Heart right ventricle (tissue), 16 donors: ENCODE data around the gene TSSC4. TPM values are rescaled to one million over a fixed set of nuclear protein-coding genes. Genes with fewer than 3 reads are reported as not detected.
A peak's percentile ranks its signal among the peaks of the same experiment; 100 is the strongest.

Source experiments
- ATAC-seq, 8 donors: fragments of 200-7000 bp; cut with Tn5 transposase; one replicate each; pipeline ENCODE4 v1.9.1; 2020; ENCODE audit warnings: mild to moderate bottlenecking in 8 of 8, moderate library complexity in 8 of 8, moderate number of reproducible peaks in 1 of 8
- DNase-seq, 2 donors: peaks; one replicate each; pipeline ENCODE4 v3.0.0-alpha.2; 2020
- H3K27ac ChIP-seq, 10 donors: fragments of 200-600 bp; sonication (generic) in 2 of 10; one replicate each; pipeline versions ENCODE4 v1.5.0 to v1.8.0; 2020 to 2022; ENCODE audit warnings: mild to moderate bottlenecking in 3 of 10
- H3K27me3 ChIP-seq, 7 donors: fragments of 200-600 bp; one replicate each; pipeline ENCODE4 v1.8.0; 2021 to 2022; ENCODE audit warnings: mild to moderate bottlenecking in 2 of 7
- H3K36me3 ChIP-seq, 9 donors: fragments of 200-600 bp; sonication (generic) in 1 of 9; one replicate each; pipeline versions ENCODE4 v1.5.0 to v1.8.0; 2020 to 2022; ENCODE audit warnings: mild to moderate bottlenecking in 2 of 9
- H3K4me1 ChIP-seq, 9 donors: fragments of 200-600 bp; sonication (generic) in 1 of 9; one replicate each; pipeline versions ENCODE4 v1.5.0 to v1.8.0; 2020 to 2022; ENCODE audit warnings: mild to moderate bottlenecking in 4 of 9
- H3K4me3 ChIP-seq, 10 donors: fragments of 200-600 bp; sonication (generic) in 2 of 10; one replicate each; pipeline versions ENCODE4 v1.5.0 to v1.8.0; 2020 to 2022; ENCODE audit warnings: mild to moderate bottlenecking in 7 of 10, moderate library complexity in 2 of 10
- H3K9me3 ChIP-seq, 11 donors: fragments of 200-600 bp in 10 of 11; sonication (generic) in 2 of 11; one replicate each; pipeline versions ENCODE4 v1.5.0 to v1.8.0; 2013 to 2022; ENCODE audit warnings: mild to moderate bottlenecking in 2 of 11, control low read depth in 1 of 11, moderate library complexity in 1 of 11
- CTCF ChIP-seq, 9 donors: fragments of 200-600 bp; sonication (generic) in 2 of 9; IDR thresholded peaks; one replicate each; pipeline versions ENCODE4 v1.5.0 to v1.8.0; 2021 to 2022; ENCODE audit warnings: antibody characterized with exemption in 9 of 9, mild to moderate bottlenecking in 5 of 9, moderate library complexity in 1 of 9
- WGBS, 2 donors: extraction: QIAGEN DNeasy Blood & Tissue Kit; methylation state at CpG; one replicate each; pipeline ENCODE4 v1.1.7; 2013; ENCODE audit warnings: inconsistent platforms in 1 of 2; 5-methylcytosine and 5-hydroxymethylcytosine counted together
- intact Hi-C, 10 donors: fragments of 100-400 bp; cut with DNase I; formaldehyde crosslinking; loops; one replicate each; pipeline versions ENCODE4 v1.11.1 to v1.14.2; 2022
- polyA plus RNA-seq, 2 donors: library from polyadenylated mRNA; stranded (reverse); fragments of 200-250 nt; gene quantifications; one replicate each; pipeline ENCODE4 v1.2.3, GENCODE V29; 2013
- total RNA-seq, 10 donors: library from RNA; stranded (reverse); fragmentation: NEBNext Ultra II Directional in 3 of 10; extraction: Animal tissue kit (Norgen Biotek cat#: 25700) in 3 of 10; gene quantifications; one replicate each; pipeline versions ENCODE4 v1.2.1 to v1.2.4, GENCODE V29; 2021 to 2023
- donor health status: Arrhythmogenic right ventricular cardiomyopathy.
- donor health status: ischemic (EF 13 %, LVEDD 7.1; RV severe dilation, severe dysfunction).
- donor health status: healthy with polysubstance abuse.
- donor health status: DM: no; HTN: yes; CAD: no.
- donor health status: DM: no; HTN: no; CAD: no.
- donor health status: ischemic (EF 25% LVEDD 6.9; RV normal size, moderate dysfunction).
- donor health status: ischemic (EF 25% LVEDD 5.7; RV mildly dilated, moderate dysfunction).
- donor health status: healthy.
- donor health status: DM: yes; HTN: yes; CAD: no.
- donor health status: Ischemic cardiomyopathy.
- donor health status: ischemic (EF 35%, LVEDD 5.7; RV mildly dilated, moderate dysfunction).
- donor health status: nonischemic (EF 11% LVEDD 7.7; RV severe dilation, severe dysfunction).
- donor health status: DM: yes; HTN: yes; CAD: no.
- donor health status: PGD.
- donor health status: ischemic (EF 29% LVEDD 5.4; RV normal size, mild dysfunction).
- donor health status: nonischemic (EF 23%, LVEDD 6.1; RV moderate dilation, normal function).

The TSSC4 gene
- total and polyA plus RNA-seq, 12 donors, result 22.0 to 72.3 (median 30.7) TPM

- no peak for TF ChIP-seq CTCF (IDR thresholded peaks at IDR 0.05)
- Histone ChIP-seq H3K27me3 (no peaks in the 10 kb centered on the region), H3K4me1 (no peaks in the 10 kb centered on the region), H3K27ac (no peak overlapping the region), H3K36me3 (no peaks in the 10 kb centered on the region), H3K4me3 (no peak overlapping the region), H3K9me3 (no peaks in the 10 kb centered on the region)
- DNase-seq (no peak), ATAC-seq (no peak)
- intact Hi-C loops, result loop anchor here in 1 of 10 donors (5.0 kb wide), 1 partner anchor 105 kb away; no protein-coding TSS in a partner anchor
- WGBS, 2 donors, result 90 to 93% methylated on average over 6 of the region's 6 CpGs
Observed at GRCh38 chr11:2412323-2412722, 11.8 kb downstream of the TSSC4 start.

GRCh38 chr11:2413742-2414579, 13.4 kb downstream of the TSSC4 start:
- H3K4me3 ChIP-seq, result no peak overlapping the region
- ATAC-seq, result no peak
- H3K27me3 ChIP-seq, result no peaks in the 10 kb centered on the region
- H3K27ac ChIP-seq, result no peak overlapping the region
- WGBS, 2 donors, result 88 to 92% methylated on average over 40 to 43 of the region's 43 CpGs
- no peaks in the 10 kb centered on the region for H3K4me1 ChIP-seq
- intact Hi-C loops, result loop anchor here in 1 of 10 donors (5.0 kb wide), 1 partner anchor 107 kb away; no protein-coding TSS in a partner anchor
- no peaks in the 10 kb centered on the region for H3K9me3 ChIP-seq
- H3K36me3 ChIP-seq, result no peaks in the 10 kb centered on the region
- no peak for TF ChIP-seq CTCF (IDR thresholded peaks at IDR 0.05)
- DNase-seq, result no peak

DNA sequence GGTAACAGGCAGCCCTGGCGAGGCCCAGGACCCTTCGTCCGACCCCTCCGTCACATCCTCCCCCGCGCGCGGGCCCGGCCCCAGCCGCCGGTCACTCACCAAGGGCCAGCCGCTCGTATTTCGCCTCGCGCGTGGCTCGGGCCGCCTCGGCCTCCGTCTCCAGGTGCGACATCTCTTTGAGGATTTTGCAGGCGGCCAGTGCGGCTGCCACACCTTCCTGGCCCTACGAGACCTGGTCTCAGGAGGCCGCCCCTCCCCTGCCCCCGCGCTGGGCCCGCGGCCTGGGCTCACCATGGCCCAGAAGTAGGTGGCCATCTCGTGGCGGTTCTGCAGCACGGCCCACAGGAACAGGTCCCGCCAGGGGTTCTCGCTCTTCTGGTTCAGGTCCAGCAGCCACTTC, 14.1 kb downstream of the TSSC4 start:
- intact Hi-C loops, result loop anchor here in 2 of 10 donors (5.0 kb wide), 1 partner anchor 107 kb away; no protein-coding TSS in a partner anchor
- 88 to 93% methylated on average over 29 to 35 of the region's 35 CpGs for WGBS, 2 donors
- ATAC-seq, result no peak

DNA sequence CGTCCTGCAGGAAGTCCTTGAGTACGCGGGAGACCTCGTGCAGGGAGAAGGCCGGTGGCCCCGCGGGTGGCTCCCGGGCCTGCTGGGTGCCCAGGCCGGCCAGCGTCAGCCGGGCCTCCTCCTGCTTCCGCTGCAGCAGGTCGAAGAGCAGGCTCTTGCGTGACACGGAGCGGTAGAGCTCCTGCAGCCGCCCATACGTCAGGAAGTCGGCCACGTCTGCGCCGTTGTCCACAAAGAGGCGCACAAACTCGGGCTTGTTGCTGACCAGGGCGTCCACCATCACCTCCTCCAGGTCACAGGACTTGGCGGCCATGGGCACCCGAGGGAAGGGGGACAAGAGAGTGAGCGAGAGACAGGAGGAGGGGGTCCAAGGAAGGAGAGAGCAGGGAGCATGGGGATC, 14.6 kb downstream of the TSSC4 start:
- Histone ChIP-seq H3K4me1 (peaks cover 0 to 7% (median 3%) of the 10 kb centered on the region in 9 donors), H3K4me3 (no peak overlapping the region), H3K27me3 (no peaks in the 10 kb centered on the region), H3K9me3 (no peaks in the 10 kb centered on the region), H3K27ac (no peak overlapping the region), H3K36me3 (no peaks in the 10 kb centered on the region)
- ATAC-seq (no peak), DNase-seq (peak in 1 of 2 donors; percentile 6)
- no peak for TF ChIP-seq CTCF (IDR thresholded peaks at IDR 0.05)
- intact Hi-C loops, result loop anchor here in 1 of 10 donors (5.0 kb wide), 1 partner anchor 108 kb away; no protein-coding TSS in a partner anchor
- WGBS, 2 donors, result 85 to 88% methylated on average over 28 of the region's 28 CpGs

More for the DNA sequence above, 14.1 kb downstream of the TSSC4 start:
- DNase-seq, result no peak
- H3K4me1 ChIP-seq, result peaks cover 0 to 1% (median 0%) of the 10 kb centered on the region in 9 donors
- TF ChIP-seq CTCF (IDR thresholded peaks at IDR 0.05), result no peak
- H3K27ac ChIP-seq, result no peak overlapping the region
- H3K9me3 ChIP-seq, result no peaks in the 10 kb centered on the region
- no peaks in the 10 kb centered on the region for H3K27me3 ChIP-seq
- H3K4me3 ChIP-seq, result no peak overlapping the region
- no peaks in the 10 kb centered on the region for H3K36me3 ChIP-seq
